Calu3 (cell line): ENCODE results near the gene TXNDC5. TPM values are rescaled to one million over a fixed set of nuclear protein-coding genes. Genes with fewer than 3 reads are reported as not detected.

Experiments used
- BruUV-seq: library from RNA; stranded (reverse); fragments of 400-500 nt; replicated peaks from 2 replicates; lab custom pipeline; 2021; lab: Mats Ljungman, UMichigan
- CTCF ChIA-PET: fragments of 300-600 bp; sonication (Branson Sonifier 250); formaldehyde crosslinking; loops from one replicate; lab custom pipeline; 2022; ENCODE audit warnings: antibody characterized with exemption; lab: Charles Lee
- DNase-seq: peaks from one replicate; pipeline ENCODE4 v3.0.0; 2022
- H3K27ac Mint-ChIP-seq: one replicate; pipeline ENCODE4 v1.8.0; 2022; ENCODE audit warnings: mixed read lengths; ENCODE audit not compliant: unreplicated experiment
- H3K27me3 Mint-ChIP-seq: one replicate; pipeline ENCODE4 v1.8.0; 2022; ENCODE audit warnings: mixed read lengths; ENCODE audit not compliant: unreplicated experiment
- H3K36me3 Mint-ChIP-seq: one replicate; pipeline ENCODE4 v1.8.0; 2022; ENCODE audit warnings: mild to moderate bottlenecking, moderate library complexity, mixed read lengths; ENCODE audit not compliant: insufficient read depth, unreplicated experiment
- H3K4me1 Mint-ChIP-seq: one replicate; pipeline ENCODE4 v1.8.0; 2022; ENCODE audit warnings: mild to moderate bottlenecking, low read depth, mixed read lengths; ENCODE audit not compliant: unreplicated experiment
- H3K4me3 Mint-ChIP-seq: one replicate; pipeline ENCODE4 v1.8.0; 2022; ENCODE audit warnings: mild to moderate bottlenecking, low read depth, moderate library complexity, mixed read lengths; ENCODE audit not compliant: unreplicated experiment
- H3K9me3 Mint-ChIP-seq: one replicate; pipeline ENCODE4 v1.8.0; 2022; ENCODE audit warnings: low read depth, mixed read lengths; ENCODE audit not compliant: unreplicated experiment
- intact Hi-C: fragments of 100-400 bp; cut with micrococcal nuclease; formaldehyde crosslinking; loops from one replicate; pipeline ENCODE4 v1.10.0; 2022; ENCODE audit not compliant: unreplicated experiment
- total RNA-seq: library from RNA; stranded (reverse); gene quantifications from 2 replicates; pipeline ENCODE4 v1.2.3, GENCODE V29; 2022
- TF ChIP-seq, protein P1 (sequence below): fragments of 200-600 bp; IDR thresholded peaks from one replicate; pipeline ENCODE4 v1.8.0; 2022; ENCODE audit warnings: antibody characterized with exemption; ENCODE audit not compliant: unreplicated experiment

The TXNDC5 gene
- total RNA-seq, 1 experiment from 2014 or later, result 111 TPM

- TF ChIP-seq, protein P1, sequence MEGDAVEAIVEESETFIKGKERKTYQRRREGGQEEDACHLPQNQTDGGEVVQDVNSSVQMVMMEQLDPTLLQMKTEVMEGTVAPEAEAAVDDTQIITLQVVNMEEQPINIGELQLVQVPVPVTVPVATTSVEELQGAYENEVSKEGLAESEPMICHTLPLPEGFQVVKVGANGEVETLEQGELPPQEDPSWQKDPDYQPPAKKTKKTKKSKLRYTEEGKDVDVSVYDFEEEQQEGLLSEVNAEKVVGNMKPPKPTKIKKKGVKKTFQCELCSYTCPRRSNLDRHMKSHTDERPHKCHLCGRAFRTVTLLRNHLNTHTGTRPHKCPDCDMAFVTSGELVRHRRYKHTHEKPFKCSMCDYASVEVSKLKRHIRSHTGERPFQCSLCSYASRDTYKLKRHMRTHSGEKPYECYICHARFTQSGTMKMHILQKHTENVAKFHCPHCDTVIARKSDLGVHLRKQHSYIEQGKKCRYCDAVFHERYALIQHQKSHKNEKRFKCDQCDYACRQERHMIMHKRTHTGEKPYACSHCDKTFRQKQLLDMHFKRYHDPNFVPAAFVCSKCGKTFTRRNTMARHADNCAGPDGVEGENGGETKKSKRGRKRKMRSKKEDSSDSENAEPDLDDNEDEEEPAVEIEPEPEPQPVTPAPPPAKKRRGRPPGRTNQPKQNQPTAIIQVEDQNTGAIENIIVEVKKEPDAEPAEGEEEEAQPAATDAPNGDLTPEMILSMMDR, result no peak
- Mint-ChIP-seq H3K27ac (no peak overlapping the region), H3K36me3 (no peaks in the 10 kb centered on the region), H3K4me1 (no peaks in the 10 kb centered on the region), H3K9me3 (no peaks in the 10 kb centered on the region), H3K4me3 (no peak overlapping the region), H3K27me3 (no peaks in the 10 kb centered on the region)
- DNase-seq, result no peak
- CTCF ChIA-PET, result no interaction called here
- no TSS peak for BruUV-seq
- intact Hi-C loops, result no loop called here
Observed at GRCh38 chr6:7939184-7939863, 28.7 kb upstream of the TXNDC5 start.

- no peaks in the 10 kb centered on the region for H3K4me1 Mint-ChIP-seq
- CTCF ChIA-PET, result no interaction called here
- TF ChIP-seq, protein P1, result no peak
- H3K27ac Mint-ChIP-seq, result no peak overlapping the region
- no peaks in the 10 kb centered on the region for H3K9me3 Mint-ChIP-seq
- H3K36me3 Mint-ChIP-seq, result no peaks in the 10 kb centered on the region
- no peaks in the 10 kb centered on the region for H3K27me3 Mint-ChIP-seq
- BruUV-seq, result no TSS peak
- DNase-seq, result no peak
- intact Hi-C loops, result no loop called here
- no peak overlapping the region for H3K4me3 Mint-ChIP-seq
Observed at GRCh38 chr6:7938562-7939183, 28.1 kb upstream of the TXNDC5 start.

GRCh38 chr6:7933794-7934193 lies 23.2 kb upstream of the TXNDC5 start:
- Mint-ChIP-seq H3K36me3 (no peaks in the 10 kb centered on the region), H3K27me3 (no peaks in the 10 kb centered on the region), H3K27ac (no peak overlapping the region), H3K9me3 (no peaks in the 10 kb centered on the region), H3K4me1 (no peaks in the 10 kb centered on the region), H3K4me3 (no peak overlapping the region)
- TF ChIP-seq, protein P1, result no peak
- BruUV-seq, result no TSS peak
- intact Hi-C loops, result loop anchor here (5.0 kb wide), 1 partner anchor 271 kb away; no protein-coding TSS in a partner anchor
- DNase-seq, result no peak
- CTCF ChIA-PET, result no interaction called here

- no peak for DNase-seq
- intact Hi-C loops, result loop anchor here (5.0 kb wide), 1 partner anchor 270 kb away; no protein-coding TSS in a partner anchor
- CTCF ChIA-PET, result no interaction called here
- Mint-ChIP-seq H3K9me3 (no peaks in the 10 kb centered on the region), H3K27ac (no peak overlapping the region), H3K4me1 (no peaks in the 10 kb centered on the region), H3K4me3 (no peak overlapping the region), H3K27me3 (no peaks in the 10 kb centered on the region), H3K36me3 (no peaks in the 10 kb centered on the region)
- TF ChIP-seq, protein P1, result no peak
- no TSS peak for BruUV-seq
Observed at GRCh38 chr6:7932625-7933024, 22.0 kb upstream of the TXNDC5 start.
